GM13976 (cell line): ENCODE measurements around the gene RASGEF1B.
"Not testable (repeated sequence)": the region's sequence is repeated elsewhere in the genome, so short reads cannot be mapped to it uniquely, and the experiment has no call there.

Source experiments
- DNase-seq: peaks from one replicate; pipeline ENCODE4 v3.0.0; 2012; ENCODE audit warnings: low spot score
- CTCF ChIP-seq: IDR thresholded peaks from 2 replicates; pipeline ENCODE4 v1.5.1; 2012; ENCODE audit warnings: borderline replicate concordance, mild to moderate bottlenecking; ENCODE audit not compliant: insufficient read depth; ENCODE audit errors: extremely low read depth, missing control alignments, control extremely low read depth
- in situ Hi-C: fragments of 300-500 bp; cut with MboI; formaldehyde crosslinking; loops from one replicate; pipeline ENCODE4 v1.12.0; 2022; ENCODE audit warnings: low sequenced_read_pairs, mixed read lengths, inconsistent platforms; ENCODE audit not compliant: unreplicated experiment

RASGEF1B gene

GRCh38 chr4:81490403-81491160 lies 18.9 kb upstream of the RASGEF1B start:
- DNase-seq: no peak
- TF ChIP-seq CTCF: no peak
- in situ Hi-C loops: no loop called here

- DNase-seq: no peak
- TF ChIP-seq CTCF: no peak
- in situ Hi-C loops: no loop called here
Measured at GRCh38 chr4:81486502-81486901, 14.8 kb upstream of the RASGEF1B start.

GRCh38 chr4:81485310-81485980 lies 13.7 kb upstream of the RASGEF1B start:
- DNase-seq: no peak
- in situ Hi-C loops: no loop called here
- TF ChIP-seq CTCF: no peak

GRCh38 chr4:81482326-81482725 lies 10.6 kb upstream of the RASGEF1B start:
- no peak for DNase-seq
- in situ Hi-C loops: no loop called here
- TF ChIP-seq CTCF: no peak

- in situ Hi-C loops: no loop called here
- DNase-seq: no peak
- TF ChIP-seq CTCF: no peak
Measured at GRCh38 chr4:81481151-81481550, 9.4 kb upstream of the RASGEF1B start.

GRCh38 chr4:81479573-81479972 lies 7.9 kb upstream of the RASGEF1B start:
- in situ Hi-C loops: loop anchor here (10.0 kb wide), 1 partner anchor 365 kb away; no protein-coding TSS in a partner anchor
- not testable (repeated sequence) for DNase-seq

GRCh38 chr4:81473331-81474265 lies 1.9 kb upstream of the RASGEF1B start:
- in situ Hi-C loops: loop anchor here (10.0 kb wide), 1 partner anchor 371 kb away; no protein-coding TSS in a partner anchor
- not testable (repeated sequence) for DNase-seq
